OCI-LY3 (cell line): Measurements from ENCODE around the gene EMC7.

ENCODE experiments used
- H2AFZ ChIP-seq: fragments of 200-600, 300-600 bp; shearing (Covaris generic); 2 replicates; pipeline ENCODE4 v1.6.0; 2014; ENCODE audit warnings: antibody characterized with exemption, low read depth, low read length
- H3K27ac ChIP-seq: fragments of 200-600, 300-600 bp; sonication (generic); 2 replicates; pipeline ENCODE4 v1.5.1; 2014; ENCODE audit warnings: mild to moderate bottlenecking, low read length, moderate library complexity, mixed read lengths
- H3K27me3 ChIP-seq: fragments of 200-600, 300-600 bp; sonication (generic); 2 replicates; pipeline ENCODE4 v1.6.1; 2014; ENCODE audit warnings: low read depth, low read length, mixed read lengths
- H3K36me3 ChIP-seq: fragments of 200-600, 300-600 bp; sonication (generic); replicated peaks from 2 replicates; pipeline ENCODE3; 2014; ENCODE audit warnings: low read depth, low read length, mixed read lengths
- H3K4me1 ChIP-seq: fragments of 300-600, 200-600 bp; sonication (generic); 2 replicates; pipeline ENCODE4 v1.6.1; 2014; ENCODE audit warnings: low read length, mixed read lengths
- H3K4me2 ChIP-seq: fragments of 200-600, 300-600 bp; sonication (generic); 2 replicates; pipeline ENCODE4 v1.6.1; 2014; ENCODE audit warnings: low read length, mixed read lengths
- H3K4me3 ChIP-seq: fragments of 300-600, 200-600 bp; sonication (generic); 2 replicates; pipeline ENCODE4 v1.5.1; 2014; ENCODE audit warnings: antibody characterized with exemption, mild to moderate bottlenecking, low read length, moderate library complexity
- H3K79me2 ChIP-seq: fragments of 300-600, 200-600 bp; shearing (Covaris generic); 2 replicates; pipeline ENCODE4 v1.6.1; 2014; ENCODE audit warnings: mild to moderate bottlenecking, low read length, mixed read lengths
- H3K9ac ChIP-seq: fragments of 300-600, 200-600 bp; shearing (Covaris generic); 2 replicates; pipeline ENCODE4 v1.6.0; 2014; ENCODE audit warnings: mild to moderate bottlenecking, low read length, moderate library complexity
- H3K9me3 ChIP-seq: fragments of 200-600, 300-600 bp; shearing (Covaris generic); 2 replicates; pipeline ENCODE4 v1.6.1; 2014; ENCODE audit warnings: low read length, mixed read lengths; ENCODE audit not compliant: insufficient read depth
- H4K20me1 ChIP-seq: fragments of 200-600, 300-600 bp; sonication (generic); 2 replicates; pipeline ENCODE4 v1.6.1; 2016; ENCODE audit warnings: low read length, mixed read lengths; ENCODE audit not compliant: insufficient read depth
- EZH2phosphoT487 ChIP-seq: fragments of 200-600 bp; shearing (Covaris generic); IDR thresholded peaks from 2 replicates; pipeline ENCODE4 v1.6.1; 2018; ENCODE audit warnings: antibody characterized with exemption, mixed run types, low read depth
- TF ChIP-seq, protein P1 (sequence below): fragments of 200-600, 300-600 bp; sonication (generic); IDR thresholded peaks from 2 replicates; pipeline ENCODE4 v1.5.1; 2014; ENCODE audit warnings: antibody characterized with exemption, low read length, low read depth

EMC7 gene

DNA sequence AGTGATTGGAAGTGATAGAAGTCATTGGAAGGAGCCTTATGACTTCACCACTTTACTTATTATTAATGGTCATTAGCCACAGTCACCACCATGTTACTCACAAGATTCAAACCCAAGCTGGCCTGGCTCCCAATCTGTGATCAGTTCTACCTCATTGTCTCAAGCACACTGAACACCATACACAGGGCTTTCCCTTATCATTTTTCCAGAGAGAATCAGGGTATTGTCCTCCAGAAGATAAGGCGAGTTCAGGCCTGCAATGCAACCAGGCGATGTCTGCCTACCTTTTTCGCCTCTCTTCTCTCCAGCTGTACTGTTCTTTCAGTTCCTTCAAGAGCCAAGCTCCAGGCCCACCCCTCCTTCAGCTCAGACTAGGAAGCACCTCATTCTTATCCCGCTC lies 24.9 kb downstream of the EMC7 start:
- Histone ChIP-seq H3K4me3 (no peak overlapping the region), H3K4me2 (no peak overlapping the region), H3K27me3 (no peaks in the 10 kb centered on the region), H3K9me3 (0 out of 2 replicates have a peak, but pooled peaks cover 6% of the 10 kb centered on the region), H3K27ac (no peak overlapping the region), H3K79me2 (no peaks in the 10 kb centered on the region), H2AFZ (no peak overlapping the region), H3K36me3 (peaks cover 4% of the 10 kb centered on the region), H3K9ac (no peak overlapping the region), H3K4me1 (peaks cover 5% of the 10 kb centered on the region), H4K20me1 (no peaks in the 10 kb centered on the region)
- TF ChIP-seq, protein P1, sequence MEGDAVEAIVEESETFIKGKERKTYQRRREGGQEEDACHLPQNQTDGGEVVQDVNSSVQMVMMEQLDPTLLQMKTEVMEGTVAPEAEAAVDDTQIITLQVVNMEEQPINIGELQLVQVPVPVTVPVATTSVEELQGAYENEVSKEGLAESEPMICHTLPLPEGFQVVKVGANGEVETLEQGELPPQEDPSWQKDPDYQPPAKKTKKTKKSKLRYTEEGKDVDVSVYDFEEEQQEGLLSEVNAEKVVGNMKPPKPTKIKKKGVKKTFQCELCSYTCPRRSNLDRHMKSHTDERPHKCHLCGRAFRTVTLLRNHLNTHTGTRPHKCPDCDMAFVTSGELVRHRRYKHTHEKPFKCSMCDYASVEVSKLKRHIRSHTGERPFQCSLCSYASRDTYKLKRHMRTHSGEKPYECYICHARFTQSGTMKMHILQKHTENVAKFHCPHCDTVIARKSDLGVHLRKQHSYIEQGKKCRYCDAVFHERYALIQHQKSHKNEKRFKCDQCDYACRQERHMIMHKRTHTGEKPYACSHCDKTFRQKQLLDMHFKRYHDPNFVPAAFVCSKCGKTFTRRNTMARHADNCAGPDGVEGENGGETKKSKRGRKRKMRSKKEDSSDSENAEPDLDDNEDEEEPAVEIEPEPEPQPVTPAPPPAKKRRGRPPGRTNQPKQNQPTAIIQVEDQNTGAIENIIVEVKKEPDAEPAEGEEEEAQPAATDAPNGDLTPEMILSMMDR, result no peak
- TF ChIP-seq EZH2phosphoT487, result no peak

DNA sequence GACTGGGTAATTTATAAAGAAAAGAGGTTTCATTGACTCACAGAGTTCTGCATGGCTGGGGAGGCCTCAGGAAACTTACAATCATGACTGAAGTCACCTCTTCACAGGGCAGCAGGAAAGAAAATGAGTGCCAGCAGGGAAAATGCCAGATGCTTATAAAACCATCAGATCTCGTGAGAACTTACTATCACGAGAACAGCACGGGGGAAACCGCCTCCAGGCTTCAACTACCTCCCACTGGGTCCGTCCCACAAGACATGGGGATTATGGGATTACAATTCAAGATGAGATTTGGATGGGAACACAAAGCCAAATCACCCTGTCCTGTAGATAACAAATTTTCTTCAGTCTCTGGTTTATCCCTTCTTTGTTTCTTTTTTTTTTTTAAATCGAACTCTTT lies 31.7 kb downstream of the EMC7 start:
- no peaks in the 10 kb centered on the region for H3K36me3 ChIP-seq

DNA sequence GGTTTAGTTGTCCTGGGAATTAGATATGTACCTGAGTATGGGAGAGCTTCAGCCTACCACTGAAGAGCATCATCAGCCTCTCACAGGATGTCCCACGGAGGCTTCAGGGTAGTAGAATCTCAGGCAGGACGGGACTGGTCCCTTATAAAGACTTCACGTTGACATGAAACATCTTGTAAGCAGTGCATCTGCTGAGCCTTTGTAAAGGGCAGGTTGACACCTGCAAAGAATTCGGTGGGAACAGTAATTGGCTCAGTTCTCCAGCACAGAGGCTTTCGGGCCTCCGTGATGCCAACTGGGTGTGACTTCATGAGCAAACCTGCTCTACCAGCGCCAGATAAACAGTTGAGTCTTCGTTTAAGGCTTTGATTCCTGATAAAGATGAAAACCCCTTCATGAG lies 35.7 kb downstream of the EMC7 start:
- Histone ChIP-seq H3K4me1 (no peaks in the 10 kb centered on the region), H3K9ac (no peak overlapping the region), H3K4me2 (no peak overlapping the region), H3K27me3 (no peaks in the 10 kb centered on the region), H3K27ac (no peak overlapping the region), H3K36me3 (no peaks in the 10 kb centered on the region), H2AFZ (no peak overlapping the region), H3K4me3 (no peak overlapping the region), H4K20me1 (no peaks in the 10 kb centered on the region), H3K9me3 (no peaks in the 10 kb centered on the region), H3K79me2 (no peaks in the 10 kb centered on the region)
- no peak for TF ChIP-seq EZH2phosphoT487
- TF ChIP-seq, protein P1, result no peak

More for the DNA sequence above, 31.7 kb downstream of the EMC7 start:
- Histone ChIP-seq H3K9me3 (no peaks in the 10 kb centered on the region), H3K4me1 (no peaks in the 10 kb centered on the region), H3K79me2 (no peaks in the 10 kb centered on the region), H2AFZ (no peak overlapping the region), H4K20me1 (no peaks in the 10 kb centered on the region), H3K4me3 (no peak overlapping the region), H3K9ac (no peak overlapping the region), H3K4me2 (no peak overlapping the region), H3K27ac (no peak overlapping the region), H3K27me3 (no peaks in the 10 kb centered on the region)
- TF ChIP-seq, protein P1, result no peak
- no peak for TF ChIP-seq EZH2phosphoT487

DNA sequence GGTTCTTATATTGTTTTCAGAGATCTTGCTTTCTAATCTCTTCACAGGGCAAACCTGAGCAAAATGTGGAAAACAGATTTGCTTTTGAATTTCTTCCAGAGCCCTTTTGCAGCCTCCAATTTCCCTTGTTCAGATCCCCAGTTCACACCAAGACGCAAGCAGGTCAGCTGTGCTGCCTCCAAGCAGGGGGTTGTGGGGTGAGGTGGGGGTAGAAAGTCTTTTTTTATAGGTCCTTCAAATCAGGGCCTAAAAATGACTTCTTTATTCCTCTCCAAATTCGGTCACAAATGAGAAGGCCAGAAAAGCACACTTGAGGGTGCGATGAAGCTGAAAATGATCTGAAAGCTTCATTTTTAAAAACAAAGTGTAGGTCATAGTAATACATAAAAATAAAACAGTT lies 36.4 kb downstream of the EMC7 start:
- no peak overlapping the region for H3K4me3 ChIP-seq
- no peak for TF ChIP-seq EZH2phosphoT487
- TF ChIP-seq, protein P1, result no peak
- no peak overlapping the region for H3K4me2 ChIP-seq

More for the DNA sequence above, 36.4 kb downstream of the EMC7 start:
- no peaks in the 10 kb centered on the region for H3K79me2 ChIP-seq
- H2AFZ ChIP-seq, result no peak overlapping the region
- no peak overlapping the region for H3K9ac ChIP-seq
- H3K9me3 ChIP-seq, result no peaks in the 10 kb centered on the region
- H4K20me1 ChIP-seq, result no peaks in the 10 kb centered on the region
- H3K27ac ChIP-seq, result no peak overlapping the region
- no peaks in the 10 kb centered on the region for H3K27me3 ChIP-seq
- H3K36me3 ChIP-seq, result no peaks in the 10 kb centered on the region
- H3K4me1 ChIP-seq, result no peaks in the 10 kb centered on the region
